NT2/D1 (cell line): ENCODE measurements around the gene PIP4K2C.

Source experiments
- SUZ12 ChIP-seq: IDR thresholded peaks from 2 replicates; pipeline ENCODE4 v1.6.1; 2011; ENCODE audit not compliant: insufficient read length, insufficient read depth; ENCODE audit errors: extremely low read depth
- ZNF274 ChIP-seq: IDR thresholded peaks from 2 replicates; pipeline ENCODE4 v1.6.1; 2011; ENCODE audit warnings: mild to moderate bottlenecking, low read depth, low read length

DNA sequence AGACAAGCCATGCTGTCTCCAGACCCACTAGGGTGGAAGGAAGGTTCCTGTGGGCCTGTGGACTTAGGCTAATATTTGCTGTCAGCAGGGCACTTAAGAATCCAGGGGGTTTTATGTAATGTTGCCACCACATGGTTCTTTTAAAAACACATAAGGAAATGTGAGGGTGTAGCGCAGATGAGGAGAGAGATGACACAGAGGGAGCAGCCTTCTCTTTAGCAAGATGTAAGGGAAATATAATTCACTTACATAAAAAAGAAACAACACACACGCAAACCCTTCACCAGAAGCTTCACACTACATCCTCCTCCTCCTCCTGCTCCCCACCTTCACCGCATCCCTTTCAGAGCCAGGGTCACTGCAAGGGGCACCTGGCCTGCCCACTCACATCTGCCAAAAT is 4.9 kb upstream of the PIP4K2C start:
- TF ChIP-seq ZNF274: no peak
- TF ChIP-seq SUZ12: no peak
